Cardiac fibroblast (primary cell): Measurements from ENCODE around the gene CHRNA4.

ENCODE experiments used
- DNase-seq, 2 donors: peaks; one replicate each; pipeline versions ENCODE4 v3.0.0 to v3.0.0-alpha.2; 2010; ENCODE audit warnings: low read depth in 2 of 2
- H3K4me3 ChIP-seq, 2 donors: replicated peaks in 1 of 2; 1 replicate in 1 of 2; 2 replicates in 1 of 2; pipeline ENCODE4 v1.5.1; 2011; ENCODE audit warnings: low read depth in 2 of 2, low read length in 2 of 2, mild to moderate bottlenecking in 2 of 2, moderate library complexity in 1 of 2
- CTCF ChIP-seq: IDR thresholded peaks from one replicate; pipeline ENCODE4 v1.5.1; 2011; ENCODE audit warnings: low read depth, mild to moderate bottlenecking, low read length, inconsistent platforms

CHRNA4 gene

DNA sequence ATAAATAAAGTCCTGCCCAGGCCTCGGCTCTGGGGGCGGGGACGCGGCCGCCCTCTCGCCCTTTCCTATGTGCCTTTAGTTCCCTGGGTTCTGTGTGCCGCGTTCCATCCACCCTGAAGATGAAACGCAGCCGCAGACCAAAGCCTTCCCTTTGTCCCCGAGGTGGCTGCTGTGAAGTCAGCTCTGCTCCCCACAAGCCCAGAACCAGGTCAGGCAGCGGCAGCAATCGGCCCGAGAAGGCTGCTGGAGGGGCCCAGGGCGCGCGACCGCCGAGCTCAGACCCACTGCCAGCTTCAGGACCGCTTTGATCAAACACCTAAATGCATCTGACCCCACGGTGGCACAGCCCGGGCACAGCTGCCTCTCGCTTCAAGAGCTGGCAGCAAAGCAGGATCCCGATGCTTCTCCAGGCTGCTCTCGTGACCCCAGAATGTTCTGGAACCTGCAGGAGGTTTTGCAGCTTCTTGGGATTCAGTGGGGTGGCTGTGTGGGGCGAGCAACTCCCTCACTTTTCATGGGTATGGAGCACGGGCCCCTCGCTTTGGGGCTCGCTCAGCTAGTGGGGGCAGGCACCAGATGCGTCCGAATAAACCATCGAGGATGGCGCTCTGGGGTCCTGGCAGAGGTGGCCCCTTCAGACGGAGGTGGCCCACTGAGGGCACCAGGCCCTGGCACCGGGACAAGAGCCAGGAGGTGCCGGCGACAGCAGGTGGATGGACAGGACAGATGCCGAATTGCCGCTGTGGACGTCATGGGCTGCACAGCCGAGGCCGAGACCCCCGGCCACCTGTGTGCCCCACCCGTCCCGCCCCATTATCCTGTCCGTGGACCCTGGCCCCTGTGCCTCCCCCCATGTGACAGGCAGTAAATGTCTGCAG lies 13.0 kb downstream of the CHRNA4 start:
- no peak for DNase-seq
- H3K4me3 ChIP-seq: no peak overlapping the region
- no peak for TF ChIP-seq CTCF

- no peak overlapping the region for H3K4me3 ChIP-seq
- no peak for DNase-seq
Observed at GRCh38 chr20:63347081-63347741, 13.9 kb downstream of the CHRNA4 start.

DNA sequence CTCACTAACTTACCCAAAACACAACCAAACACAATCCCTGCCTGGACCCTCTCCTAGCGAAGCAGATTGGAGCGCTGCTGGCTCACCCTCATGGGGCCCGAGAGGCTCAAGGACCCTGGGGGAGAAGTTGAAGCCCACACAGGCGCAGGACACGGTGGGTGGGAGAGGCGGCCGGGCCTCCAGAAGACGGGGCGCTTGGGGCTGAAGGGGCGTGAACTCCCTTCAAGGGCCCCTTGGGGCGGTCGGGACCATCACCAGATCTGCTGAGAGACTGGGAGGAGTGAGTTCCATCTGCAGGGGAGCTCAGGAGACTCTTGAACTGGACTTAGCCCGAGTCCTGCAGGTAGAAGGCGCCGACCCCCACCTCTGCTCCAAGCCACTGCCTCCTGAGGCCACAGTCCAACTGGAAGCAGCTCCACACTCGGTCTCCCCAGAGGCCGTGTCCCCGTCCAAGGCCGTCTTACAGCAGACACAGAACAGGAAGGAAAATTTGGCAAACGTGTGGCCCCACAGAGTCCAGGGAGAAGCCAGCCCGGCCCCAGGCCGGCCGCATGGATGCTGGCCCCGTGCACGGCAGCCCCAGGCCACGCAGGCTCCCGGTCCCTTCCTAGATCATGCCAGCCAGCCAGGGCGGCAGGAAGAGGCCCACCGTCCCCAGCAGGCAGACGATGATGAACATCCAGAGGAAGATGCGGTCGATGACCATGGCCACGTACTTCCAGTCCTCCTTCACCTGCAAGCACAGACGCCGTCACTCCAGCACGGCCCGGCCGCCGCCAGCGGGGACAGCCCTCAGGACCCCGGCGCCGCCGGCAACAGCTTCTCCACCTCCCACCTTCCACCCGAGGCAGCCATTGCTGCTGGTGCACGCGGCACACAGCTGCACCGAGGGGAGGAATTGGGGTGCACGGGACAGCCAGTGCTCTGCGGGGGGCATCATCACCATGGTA lies 14.7 kb downstream of the CHRNA4 start:
- H3K4me3 ChIP-seq: no peak overlapping the region
- TF ChIP-seq CTCF: no peak
- DNase-seq: no peak

More at GRCh38 chr20:63347081-63347741, 13.9 kb downstream of the CHRNA4 start:
- no peak for TF ChIP-seq CTCF

DNA sequence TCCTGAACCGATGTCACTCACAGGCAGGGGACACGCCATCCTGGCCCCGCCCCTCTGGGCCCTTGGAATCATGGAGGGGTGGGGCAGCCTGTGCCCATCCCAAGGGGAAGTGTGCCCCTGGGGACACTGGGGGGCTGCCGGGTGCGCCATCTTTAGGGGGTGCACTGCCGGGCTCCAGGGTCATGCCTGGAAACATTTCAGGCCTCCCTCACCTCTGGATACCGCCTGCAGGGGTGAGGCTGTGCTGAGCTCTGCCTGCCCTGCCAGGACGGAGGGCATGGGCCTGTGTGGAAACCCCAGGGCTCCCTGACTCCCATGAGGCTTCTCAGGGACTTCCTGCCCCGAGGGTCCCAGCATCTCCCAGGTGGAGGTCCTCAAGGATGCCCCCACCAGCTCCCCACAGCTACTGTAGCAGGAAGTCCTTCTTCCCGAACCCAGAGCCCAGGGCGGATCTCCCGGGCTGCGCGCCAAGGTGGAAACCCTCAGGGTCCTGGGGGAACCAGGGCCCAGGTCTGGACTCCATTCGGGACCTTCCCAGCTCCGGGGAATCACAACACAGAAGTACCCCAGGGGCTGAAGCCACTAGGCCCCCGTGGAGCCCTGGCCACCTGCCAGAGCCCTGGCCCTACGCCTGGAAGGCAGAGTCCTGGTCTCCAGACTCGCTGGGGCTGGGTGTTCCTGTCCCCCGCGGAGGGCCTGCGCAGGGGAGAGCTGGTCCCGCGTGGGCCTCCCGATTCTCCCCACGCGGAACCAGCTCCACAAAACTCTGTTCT lies 15.6 kb downstream of the CHRNA4 start:
- H3K4me3 ChIP-seq: no peak overlapping the region
- peak in 1 of 2 donors; percentile 31 for DNase-seq
- no peak for TF ChIP-seq CTCF

GRCh38 chr20:63344616-63345327 lies 16.4 kb downstream of the CHRNA4 start:
- DNase-seq: peak; percentile 31 to 67
- no peak for TF ChIP-seq CTCF
- H3K4me3 ChIP-seq: no peak overlapping the region
